Globus pallidus (tissue), 1 donor: Measurements from ENCODE around the gene B4GALNT3.

Experiments used
- DNase-seq: peaks from one replicate; pipeline ENCODE4 v3.0.0-alpha.2; 2015; ENCODE audit warnings: low spot score

The B4GALNT3 gene

DNA sequence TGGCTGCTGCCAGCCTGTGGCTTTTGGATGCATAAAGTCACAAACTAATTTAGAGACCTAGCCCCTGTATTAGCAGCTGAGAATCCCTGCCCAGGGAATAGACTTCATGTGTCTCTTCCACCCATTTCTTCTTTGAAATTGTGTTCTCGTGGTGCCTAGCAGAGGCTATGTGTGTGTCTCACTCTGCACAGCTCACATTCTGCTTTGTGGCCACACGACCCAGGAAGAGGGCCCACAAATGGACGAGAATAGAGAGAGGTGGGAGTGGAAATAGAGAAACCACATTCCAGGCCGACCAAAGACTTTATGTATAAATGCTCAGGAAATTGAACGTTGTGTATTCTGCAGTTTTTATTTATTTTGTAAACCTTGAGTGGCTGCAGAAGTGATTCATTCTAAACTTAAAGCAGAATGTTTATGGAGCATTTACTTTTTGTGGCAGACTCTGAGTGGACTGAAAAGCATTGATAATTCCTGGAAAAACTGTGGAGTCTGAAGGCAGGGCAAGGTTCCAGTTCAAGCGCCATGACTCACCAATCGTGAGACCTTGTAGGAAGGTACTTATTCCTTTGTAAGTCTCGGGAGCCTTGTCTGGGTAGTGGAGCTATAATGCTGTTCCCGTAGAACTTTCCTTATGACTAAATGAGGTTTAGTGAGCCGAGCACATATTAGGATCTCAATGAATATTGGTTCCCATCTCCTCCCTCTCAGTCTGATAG is 9.1 kb downstream of the B4GALNT3 start:
- no peak for DNase-seq

DNA sequence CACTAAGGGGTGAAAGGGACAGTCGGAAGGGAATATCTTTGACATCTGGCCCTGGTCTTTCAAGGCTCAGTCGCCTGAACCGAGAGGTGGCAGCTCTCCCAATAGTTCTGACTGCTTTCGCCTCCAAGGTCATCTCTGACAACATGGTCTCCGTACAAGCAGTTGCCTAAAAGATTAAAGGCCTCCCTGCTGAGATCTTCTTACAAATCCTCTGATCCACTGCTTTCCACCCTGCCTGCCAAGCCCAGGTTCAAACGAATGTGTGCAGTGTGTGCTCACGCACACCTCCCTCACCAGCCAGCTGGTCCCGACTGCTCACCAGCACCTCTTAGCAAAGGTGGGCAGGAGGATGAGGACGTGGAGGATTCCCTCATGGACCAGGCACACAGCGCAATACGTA is 10.4 kb downstream of the B4GALNT3 start:
- no peak for DNase-seq

DNA sequence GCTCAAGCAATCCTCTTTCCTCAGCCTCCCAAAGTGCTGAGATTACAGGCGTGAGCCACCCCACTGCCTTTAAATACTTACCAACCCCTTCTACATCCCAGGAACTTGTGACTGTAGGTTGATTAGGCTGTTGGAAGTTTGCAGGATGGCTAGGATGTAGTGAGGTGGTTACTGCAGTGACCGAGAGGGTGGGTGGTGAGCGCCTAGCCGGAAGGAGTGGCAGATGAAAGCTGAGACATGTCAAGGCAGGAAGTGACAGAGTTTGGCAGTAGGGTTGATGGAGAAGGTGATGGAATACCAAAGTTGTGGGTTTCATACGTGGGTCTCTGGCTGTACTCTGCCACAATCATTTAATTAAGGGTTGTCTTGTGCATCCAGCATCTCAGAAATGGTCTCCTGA is 13.5 kb downstream of the B4GALNT3 start:
- no peak for DNase-seq

DNA sequence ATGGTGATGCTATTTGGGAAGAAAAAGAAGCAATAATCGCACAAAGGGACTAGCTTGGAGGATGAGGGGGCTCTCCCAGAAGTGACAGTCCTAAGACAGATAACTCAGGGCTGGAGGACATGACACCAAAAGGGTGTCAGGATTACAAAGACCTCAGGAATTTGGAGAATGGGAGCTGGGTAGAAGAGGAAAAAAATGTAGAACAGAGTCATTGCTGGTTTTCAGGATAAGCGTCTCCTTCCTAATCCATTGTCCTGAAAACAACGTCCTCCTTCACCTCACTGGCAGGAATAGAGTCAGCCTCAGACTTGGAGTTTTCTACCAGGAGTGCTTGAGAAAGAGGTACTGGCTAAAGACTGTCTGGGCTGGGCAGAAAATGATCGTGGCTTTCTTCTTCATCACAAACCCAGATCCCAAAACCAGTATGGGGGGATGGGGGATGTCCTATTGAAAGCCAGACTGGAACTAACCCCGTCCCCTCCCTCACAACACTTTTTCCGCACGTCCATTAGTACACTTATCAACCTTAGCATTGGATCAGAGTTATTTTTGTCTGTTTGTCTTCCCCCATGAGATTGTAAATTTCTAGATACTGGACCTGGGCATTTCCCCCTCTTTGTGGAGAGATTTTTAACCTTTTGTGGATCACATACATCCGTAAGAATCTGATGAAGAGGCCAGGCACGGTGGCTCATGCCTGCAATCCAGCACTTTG is 14.3 kb downstream of the B4GALNT3 start:
- no peak for DNase-seq

DNA sequence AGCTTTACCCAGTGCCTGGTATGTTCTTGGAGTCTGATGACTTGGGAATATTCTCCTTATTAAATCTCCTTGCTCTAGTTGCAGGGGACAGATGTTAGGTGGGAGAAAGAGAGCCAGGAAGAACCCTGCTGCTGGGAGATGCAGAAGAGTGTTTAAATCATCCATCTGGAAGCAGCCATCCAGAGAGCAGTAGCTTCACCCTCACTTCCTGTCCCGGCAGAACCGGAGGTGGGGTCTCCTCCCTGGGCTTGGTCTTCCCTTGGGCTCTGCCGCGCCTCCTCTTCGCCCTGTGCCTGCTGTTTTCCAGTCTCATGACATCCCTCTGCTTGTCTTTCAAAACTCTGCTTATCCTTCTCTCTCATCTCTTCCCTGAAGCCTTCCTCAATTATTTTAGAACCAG is 15.5 kb downstream of the B4GALNT3 start:
- DNase-seq: no peak

DNA sequence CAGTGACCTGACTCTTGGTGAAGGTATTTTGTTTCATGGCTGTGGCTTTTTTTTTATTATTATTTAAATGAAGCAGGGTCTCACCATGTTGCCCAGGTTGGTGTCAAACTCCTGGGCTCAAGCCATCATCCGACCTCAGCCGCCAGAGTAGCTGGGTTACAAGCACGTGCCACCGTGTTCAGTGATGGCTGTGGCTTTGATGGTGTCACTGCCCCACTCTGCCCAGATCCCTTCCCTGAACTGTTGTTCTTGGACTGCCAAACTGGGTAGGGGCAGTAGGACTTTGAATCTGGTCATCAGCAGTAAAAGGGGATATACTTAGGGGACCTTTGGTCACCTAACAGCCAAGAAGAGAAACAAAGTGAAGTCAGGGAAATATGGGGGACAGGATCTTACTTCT is 19.4 kb downstream of the B4GALNT3 start:
- no peak for DNase-seq

DNA sequence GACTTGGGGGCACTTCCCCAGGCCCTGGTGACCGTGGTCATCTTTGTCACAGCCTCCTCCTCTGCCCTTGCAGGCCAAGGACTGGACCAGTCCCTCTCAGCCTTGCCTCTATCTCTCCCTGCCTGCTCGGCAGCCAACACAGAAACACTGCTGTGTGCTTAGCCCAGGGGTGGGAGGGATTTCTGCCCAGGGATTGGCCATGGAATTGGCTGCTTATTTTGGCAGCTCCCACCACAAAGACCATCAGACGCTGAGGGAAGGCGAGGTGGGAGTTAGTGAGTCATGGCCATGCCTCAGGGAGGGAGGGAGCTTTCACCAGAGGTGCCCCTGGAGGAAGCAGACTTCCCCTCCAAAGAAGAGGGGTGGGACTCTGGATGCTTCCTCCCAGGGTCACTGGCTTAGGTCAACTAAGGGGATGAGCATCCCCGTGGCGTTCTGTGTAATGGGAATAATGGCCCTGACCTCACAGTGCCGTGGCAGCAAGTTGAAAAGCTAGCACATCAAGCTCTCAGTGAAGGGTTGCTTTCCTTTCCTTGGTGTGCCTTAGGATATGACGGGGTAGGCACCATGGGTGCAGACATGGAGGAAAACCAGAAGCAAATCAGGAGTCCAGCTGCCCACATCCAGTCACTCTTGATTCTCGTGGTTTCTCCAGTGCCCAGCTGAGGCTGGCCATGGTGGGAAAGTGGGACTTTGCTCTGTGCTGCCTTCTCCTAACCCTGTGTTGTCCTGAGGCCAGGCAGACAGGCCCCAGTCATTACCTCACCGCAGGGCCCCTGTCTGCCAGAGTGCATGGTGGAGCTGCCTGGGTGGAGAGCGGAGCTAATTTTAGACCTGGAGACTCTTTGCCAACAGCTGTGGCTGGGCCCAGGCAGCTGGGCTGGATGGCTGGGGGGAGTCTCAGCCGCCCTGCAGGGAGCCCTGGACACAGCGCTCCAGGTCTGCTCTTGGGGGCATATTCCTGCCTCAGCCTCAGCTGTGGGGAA is 21.4 kb downstream of the B4GALNT3 start:
- DNase-seq: no peak

DNA sequence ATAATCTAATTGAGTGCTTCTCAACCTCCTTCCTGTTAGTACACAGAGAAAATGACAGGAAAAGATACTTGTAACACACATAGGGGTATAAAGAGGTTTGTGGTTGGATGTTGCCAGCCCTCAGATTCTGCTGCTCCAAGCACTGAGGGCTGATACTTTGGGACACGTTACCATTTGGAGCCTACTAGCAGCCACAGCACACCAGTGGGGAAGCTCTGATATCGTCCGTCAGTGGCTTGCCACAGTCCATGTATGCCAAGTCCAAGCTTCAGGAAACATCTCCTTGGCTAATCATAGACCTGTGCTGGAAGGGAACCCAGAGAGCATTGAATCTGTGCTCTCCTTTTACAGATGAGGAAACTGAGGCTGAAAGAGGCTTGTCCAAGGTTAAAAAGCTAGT is 22.3 kb downstream of the B4GALNT3 start:
- no peak for DNase-seq

DNA sequence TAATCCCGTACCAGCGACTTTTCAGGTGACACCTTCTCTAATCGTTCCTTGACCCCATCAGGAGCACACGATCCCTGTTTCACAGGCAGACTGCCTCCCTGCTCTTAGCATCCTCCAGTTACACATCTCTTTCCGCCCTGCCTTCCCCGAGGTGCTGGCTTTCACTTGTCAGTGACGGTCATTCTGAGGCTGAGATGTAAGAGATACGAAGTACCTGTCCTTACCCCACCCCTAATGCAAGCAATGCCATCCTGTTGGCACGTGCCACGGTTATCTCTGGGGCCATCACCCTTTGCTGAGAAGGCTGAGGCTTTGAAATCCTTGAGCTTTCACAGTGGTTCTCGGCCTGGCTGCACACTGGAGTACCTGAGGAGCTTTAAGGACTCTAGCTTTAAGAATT is 24.4 kb downstream of the B4GALNT3 start:
- no peak for DNase-seq

DNA sequence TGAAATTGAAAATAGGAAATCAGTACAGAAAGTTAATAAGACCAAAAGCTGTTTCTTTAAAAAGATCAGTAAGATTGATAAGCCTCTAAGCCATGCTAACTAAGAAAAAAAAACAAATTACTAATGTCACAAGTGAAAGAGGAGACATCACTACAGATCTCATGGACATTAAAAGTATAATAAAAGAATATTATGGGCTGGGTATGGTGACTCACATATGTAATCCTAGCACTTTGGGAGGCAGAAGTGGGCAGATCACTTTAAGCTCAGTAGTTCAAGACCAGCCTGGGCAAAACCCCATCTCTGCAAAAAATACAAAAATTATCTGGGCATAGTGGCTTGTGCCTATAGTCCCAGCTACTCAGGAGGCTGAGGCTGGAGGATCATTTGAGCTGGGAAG is 30.5 kb downstream of the B4GALNT3 start:
- DNase-seq: no peak

DNA sequence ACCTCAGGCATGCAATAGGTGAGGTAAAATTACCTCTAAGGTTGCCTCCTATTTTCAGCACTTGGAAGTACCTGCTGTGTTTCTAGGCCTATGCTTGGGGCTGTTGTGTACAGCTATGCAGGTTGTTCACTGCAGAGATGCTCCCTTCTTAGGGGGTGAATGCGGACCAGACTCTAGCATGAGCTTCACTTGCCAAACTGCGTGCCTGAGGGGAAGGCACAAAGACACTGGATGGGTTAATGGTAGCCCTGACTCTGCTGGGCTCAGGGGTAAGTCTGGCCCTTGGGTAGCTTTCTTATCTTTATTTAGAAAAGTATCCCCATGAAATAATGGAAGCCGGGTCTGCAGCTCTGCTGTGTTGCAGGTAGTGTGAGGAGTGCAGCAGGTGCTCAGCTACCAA is 35.7 kb downstream of the B4GALNT3 start:
- DNase-seq: no peak

DNA sequence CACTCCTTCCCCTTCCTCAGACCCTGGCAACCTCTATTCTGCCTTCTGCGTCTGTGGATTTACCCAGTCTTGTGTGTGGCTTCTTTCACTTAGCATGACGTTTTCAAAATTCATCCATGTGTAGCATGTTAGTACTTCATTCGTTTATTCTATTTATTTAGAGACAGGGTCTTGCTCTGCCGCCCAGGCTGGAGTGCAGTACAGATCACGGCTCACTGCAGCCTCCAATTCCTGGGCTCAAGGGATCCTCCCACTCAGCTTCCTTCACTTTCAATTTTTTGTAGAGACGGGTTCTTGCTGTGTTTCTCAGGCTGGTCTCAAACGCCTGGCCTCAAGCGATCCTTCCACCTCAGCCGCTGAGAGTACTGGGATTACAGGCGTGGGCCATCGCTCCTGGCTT is 37.0 kb downstream of the B4GALNT3 start:
- no peak for DNase-seq

DNA sequence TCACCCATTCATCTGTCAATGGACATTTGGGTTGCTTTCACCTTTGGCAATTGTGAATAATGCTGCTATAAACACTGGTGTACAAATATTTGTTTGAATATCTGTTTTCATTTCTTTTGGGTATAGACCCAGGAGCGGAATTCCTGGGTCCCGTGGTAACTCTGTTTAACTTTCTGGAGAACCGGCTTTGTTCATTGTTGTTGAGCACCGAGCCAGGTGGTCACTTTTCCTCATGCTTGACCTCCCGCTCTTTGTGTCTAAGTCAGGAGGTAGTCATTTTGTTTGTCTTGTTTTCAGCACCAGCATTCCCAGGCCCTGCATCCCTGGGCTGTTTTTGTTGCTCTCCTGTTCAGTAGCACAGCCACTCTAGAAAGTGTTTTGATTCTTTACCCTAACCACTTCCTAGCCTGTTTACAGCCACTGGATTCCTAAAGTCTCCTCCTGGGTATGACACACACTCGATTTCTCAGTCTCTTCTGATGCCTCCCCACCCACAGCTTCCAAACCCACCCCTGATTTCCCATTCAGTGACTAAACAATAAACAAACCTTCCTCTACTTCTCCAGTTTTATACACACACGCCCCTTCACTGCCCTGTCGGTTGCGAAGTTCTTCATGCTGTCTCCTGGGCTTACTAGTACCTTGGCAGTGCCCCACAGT is 37.9 kb downstream of the B4GALNT3 start:
- DNase-seq: no peak

DNA sequence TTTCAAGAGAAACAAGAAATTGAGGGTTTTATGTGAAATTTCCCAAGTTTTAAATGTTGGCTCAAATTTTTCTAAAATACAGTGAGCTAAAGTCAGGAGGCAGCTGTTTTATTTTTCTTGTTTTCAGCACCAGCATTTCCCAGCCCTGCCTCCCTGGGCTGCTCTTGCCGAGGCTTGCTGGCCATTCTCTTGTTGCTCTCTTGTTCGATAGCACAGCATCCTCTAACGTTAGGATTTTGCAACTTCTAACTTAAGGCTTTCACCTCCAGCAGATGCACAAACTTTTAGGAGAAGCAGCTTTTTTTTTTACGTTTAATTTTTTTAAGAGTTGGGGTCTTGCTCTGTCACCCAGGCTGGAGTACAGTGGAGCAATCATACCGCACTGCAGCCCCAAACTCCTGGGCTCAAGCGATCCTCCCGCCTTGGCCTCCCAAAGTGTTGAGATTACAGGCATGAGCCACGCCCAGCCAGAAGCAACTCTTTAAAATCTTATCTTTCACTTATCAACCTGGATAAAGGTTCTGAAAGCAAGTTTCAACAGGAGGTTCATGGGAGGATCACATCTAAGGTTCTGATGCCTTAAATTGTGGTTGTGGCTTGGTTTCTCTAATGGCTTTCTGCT is 40.2 kb downstream of the B4GALNT3 start:
- no peak for DNase-seq

DNA sequence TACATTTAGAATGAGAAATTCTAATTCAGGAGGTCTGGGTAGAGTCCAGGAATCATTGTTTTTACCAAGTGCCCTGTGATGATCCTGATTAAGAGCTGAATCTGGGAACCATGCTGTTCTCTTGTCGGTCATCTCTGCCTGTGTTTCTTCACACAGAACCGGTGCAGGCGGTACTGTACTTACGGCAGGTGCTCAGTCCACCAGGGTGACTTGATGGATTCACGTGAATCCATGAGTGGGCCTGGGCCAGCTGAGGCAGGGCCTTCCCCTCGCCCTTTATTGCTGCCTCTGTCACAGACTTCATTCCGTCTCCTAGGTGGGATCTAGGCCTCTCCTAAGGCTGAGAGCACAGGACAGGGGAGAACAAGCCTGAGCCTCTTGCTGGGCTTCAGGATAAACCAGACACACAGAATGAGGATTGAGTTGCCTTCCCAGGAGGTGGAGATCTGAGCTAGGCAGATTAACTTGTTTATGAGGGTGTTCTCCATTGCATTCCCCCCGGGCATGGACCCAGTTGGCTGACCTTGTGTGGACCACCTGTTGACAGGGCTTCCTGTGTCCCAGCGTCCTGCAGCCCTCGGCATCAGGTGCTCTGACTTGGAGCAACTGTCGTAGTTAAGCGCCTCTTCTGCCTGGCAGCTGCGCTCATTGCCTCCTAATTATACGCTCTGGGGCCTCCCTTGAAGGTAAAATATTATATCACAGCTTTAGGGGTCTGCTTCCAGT is 42.1 kb downstream of the B4GALNT3 start:
- no peak for DNase-seq

DNA sequence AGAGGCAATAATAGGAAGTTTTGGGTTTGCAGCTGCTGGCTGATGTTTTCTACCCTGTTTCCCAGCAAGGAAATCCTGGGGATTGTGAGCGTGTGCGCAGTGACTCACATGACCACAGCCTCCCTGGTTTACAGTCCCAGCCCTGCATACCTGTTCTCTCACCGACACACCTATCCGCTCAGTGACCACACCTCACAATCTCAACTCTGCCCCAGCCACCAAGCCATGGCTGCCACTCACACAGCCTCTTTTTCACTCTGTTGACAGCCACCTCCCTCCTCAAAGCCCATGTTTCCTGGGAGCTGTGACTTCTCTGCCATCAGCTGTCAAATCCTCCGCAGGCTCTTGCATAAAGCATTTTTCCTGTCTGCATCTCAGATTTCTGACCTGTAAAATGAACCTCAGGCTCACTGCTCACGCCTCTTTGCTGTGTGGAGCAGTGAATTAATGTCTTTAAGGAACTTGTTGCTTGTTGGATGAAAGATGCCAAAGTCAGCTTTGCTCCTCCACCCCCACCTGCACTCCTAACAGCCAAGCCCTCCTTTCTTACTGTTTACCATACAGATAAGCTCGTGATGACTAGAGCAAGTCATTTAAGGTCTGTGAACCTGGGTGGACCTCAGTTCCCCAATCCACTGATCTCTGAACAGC is 43.5 kb downstream of the B4GALNT3 start:
- no peak for DNase-seq

DNA sequence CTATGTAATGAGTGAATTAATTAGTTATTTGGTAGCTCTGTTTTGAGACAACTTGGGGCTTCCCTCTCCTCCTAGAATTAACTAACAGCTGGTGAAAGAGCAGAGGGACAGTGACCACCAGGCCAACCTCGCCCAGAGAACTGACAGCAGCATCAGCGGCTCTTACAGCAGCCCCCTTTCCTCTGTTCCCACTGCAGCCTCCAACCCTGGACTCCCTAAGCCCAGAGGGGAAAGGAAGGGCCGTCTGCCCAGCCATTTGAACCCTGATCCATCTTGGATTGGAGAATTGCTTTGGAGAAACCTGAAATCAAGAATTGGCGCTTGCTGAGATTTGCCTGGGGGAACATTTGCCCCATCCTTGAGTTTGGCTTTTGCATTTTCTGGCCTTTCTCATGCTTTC is 45.5 kb downstream of the B4GALNT3 start:
- DNase-seq: no peak

DNA sequence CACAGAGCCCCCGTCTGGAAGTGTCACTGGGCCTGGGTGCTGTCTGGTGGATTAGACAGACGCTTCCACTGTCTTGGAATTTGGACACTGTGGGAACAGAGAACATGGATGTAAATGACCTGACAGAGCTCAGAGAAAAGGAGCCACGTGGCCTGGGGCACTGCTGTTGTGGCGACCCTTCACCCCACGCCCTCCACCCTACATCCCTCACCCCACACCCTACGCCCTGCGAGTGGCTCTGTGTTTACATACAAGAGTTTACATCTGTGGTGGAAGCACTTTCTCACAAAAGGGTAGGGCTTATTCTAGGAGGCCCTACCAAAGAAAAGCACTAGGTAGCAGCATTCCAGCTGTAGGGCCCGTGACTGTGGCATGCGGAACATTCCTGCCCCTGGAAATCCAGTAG is 47.7 kb downstream of the B4GALNT3 start:
- no peak for DNase-seq

DNA sequence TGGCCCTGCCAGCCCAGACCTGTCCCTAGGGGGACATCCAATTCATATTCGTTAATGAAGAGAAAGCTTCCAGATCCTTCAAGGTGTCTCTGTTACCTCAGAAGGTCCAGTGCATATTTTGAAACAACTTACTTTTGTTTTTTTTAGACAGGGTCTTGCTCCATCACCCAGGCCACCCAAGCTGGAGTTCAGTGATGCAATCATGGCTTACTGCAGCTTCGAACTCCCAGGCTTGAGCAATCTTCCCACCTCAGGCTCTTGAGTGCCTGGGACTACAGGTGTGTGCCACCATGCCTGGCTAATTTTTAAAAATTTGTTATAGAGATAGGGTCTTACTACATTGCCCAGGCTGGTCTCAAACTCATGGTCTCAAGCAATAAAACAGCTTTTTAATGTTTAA is 48.4 kb downstream of the B4GALNT3 start:
- DNase-seq: no peak

DNA sequence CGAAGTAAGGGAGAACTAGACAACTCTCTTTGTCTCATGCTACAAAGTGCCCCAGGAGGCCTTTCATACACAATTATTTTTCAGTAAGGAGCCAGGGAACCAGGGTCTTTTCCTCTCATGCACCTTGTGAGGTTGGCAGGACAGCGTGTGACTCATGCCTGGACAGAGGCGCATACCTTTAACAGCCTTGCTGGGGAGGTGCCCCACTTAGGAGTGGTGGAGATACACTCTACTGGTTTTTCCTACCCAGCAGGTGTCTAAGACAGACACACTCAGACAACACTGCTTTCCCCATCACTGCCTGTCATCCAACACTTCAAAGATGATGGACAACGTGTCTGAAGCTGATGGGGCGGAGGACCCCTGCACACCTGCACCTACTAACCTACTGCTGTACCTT is 49.1 kb downstream of the B4GALNT3 start:
- no peak for DNase-seq
